Non-pigmented ciliary epithelial cell (primary cell): ENCODE data around the gene TCEA2.

Experiments used
- DNase-seq: peaks from one replicate; pipeline ENCODE4 v3.0.0-alpha.2; 2010; ENCODE audit warnings: low read depth

TCEA2 gene

DNA sequence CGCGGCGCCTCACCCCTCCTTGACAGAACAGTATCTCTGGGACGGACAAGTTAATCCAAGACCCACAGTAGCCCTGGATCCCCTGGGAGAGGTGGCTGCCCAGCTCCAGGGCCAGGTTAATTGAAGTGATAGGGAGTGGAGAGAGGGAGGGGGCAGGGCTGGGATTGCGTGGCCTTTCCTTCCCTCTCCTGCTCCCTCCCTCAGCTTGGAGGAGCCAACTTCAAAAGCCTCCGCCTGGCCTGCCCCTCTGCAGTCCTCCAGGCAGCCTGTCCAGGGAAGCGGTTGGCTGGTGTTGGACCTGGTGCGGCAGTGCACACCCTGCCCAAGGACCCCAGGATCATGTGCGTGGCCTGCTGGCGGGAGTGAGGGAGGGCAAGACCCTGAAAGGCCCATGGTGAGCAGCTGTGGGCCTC is 27.1 kb upstream of the TCEA2 start, which contains the start of gene C20orf204:
C20orf204 (plus strand) TSS at position 250 of the 413 bp plus-strand sequence; CDS start at position 392, 142 bp downstream.
- no peak for DNase-seq

DNA sequence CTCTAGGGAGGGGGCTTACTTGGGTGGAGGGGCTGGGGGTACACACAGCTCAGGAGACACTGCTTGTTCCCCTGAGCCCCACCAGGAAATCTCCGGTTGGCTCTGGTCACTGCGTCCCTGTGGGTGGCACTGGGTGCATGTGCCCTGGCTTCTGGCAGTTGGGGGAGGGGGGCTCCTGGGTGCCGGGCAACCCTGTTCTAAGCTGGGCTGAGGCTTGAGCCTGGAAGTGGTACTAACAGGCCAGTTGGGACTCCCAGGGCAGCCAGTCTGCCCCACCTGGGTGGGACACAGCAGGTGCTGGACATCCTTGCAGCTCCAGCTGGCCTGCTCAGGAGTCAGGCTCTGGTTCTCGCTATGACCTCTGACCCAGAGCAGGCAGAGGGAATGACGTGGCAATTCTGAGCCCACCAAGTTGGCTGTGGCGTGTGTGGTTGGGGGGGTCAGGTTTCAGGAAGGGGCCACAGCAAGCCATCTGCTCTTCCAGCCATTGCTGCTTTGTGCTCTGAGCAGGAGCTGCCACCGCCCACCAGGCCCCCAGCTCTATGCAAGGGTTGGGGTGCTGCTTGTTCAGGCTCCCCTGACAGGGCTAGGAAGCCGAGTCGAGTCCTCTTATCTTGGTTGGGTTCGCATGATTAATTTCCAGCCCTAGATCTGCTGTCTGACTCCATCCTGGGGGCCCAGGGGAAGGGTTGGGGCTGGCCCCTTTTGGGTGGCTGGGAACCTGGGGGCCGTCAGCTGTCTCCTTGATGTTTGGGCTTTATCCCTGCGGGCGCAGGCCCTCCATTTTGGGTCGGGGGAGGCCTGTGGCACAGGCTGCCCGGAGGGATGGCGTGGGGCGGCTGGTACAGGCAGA is 26.4 kb upstream of the TCEA2 start:
- DNase-seq = no peak

DNA sequence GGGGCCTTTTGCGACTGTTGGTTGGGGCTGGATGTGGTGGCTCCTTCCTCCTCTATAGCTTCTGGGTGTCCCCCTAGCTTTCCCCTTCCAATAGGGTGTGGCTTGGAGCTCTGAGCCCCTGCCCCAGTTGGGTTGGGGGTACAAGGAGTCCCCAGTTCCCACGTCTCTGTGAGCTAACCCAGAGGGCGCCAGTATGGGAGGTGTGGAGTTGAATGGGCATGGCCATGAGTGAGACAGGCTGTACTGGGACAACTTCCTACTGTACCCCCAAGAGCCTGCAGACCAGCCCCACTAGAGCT is 25.9 kb upstream of the TCEA2 start:
- DNase-seq = no peak

DNA sequence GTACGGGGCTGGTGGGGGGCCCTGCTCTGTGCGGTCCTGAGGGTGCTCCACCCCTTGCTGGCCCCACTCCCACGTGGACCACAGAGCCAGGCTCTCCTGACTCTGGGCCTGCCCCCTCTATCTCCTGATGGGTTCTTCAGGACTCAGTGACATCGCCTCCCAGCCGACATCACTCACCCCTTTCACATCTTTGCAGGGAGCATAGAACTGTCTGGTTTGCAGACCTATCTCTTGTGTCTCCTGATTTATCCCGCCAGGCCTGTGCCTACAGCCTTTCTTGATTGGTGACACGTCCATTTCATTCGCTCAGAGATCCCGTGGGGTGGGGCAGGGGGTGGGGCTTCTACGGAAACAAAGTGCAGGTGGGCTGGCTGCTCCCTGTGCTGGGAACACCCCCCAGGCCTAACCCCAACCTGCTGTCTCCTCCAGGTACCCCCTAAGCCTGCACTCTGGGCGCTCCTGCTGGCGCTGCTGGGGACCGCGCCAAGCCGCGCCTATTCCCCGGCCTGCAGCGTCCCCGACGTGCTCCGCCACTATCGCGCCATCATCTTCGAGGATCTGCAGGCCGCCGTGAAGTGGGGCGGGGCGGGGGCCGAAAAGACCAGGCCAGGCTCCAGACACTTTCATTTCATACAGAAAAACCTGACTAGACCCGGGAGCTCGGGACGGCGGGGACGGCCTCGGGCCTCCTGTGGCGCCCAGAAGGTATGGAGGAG is 25.3 kb upstream of the TCEA2 start:
- no peak for DNase-seq

DNA sequence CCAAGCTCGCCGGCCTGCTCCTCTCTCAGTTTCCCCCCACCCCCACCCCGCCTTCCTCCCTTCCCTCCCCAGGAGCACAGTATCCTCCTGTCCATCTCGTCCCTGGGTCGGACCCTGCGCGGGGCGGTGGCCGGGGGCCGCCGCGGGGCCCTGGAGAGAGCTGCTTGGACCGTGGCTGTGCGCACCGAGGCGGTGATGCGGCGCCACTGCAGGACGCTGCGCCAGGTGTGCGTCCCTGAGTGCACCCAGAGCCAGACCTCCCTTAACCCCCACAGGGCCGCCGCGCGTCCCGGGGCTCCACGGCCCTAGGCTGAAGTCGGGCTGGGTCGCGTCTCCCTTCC is 24.8 kb upstream of the TCEA2 start:
- DNase-seq = no peak

DNA sequence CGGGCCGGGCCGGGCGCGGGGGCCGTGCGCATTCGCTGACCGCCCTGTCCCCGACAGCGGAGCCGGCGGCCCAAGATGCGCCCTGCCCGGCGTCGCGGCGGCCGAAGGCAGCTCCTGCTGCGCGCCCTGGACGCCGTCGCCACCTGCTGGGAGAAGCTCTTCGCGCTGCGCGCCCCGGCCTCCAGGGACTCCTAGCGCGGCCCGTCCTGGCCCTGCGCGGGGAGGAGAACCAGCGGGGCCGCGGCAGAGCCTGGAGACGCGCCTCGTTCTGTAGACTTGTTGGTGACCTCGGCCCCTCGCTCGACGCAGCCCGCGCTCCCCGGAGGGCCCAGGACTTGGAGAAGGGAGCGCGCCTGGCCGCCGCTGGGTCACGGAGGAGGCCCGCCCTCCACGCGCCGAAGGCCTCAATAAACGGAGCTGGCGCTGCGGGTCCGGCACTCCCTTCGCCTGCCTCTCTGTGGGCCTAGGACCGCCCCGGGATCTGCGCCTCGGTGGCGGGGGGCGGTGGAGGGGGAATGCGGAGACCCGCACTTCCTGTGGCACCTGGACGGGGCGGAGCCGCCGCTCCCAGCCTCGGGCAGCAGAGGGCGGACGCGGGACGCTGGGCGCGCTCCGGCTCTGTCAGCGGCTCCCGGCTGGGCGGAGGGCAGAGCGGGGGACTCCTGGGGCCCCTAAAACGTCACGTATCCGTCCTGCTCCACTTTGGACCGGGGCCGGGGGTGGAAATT is 24.3 kb upstream of the TCEA2 start:
- DNase-seq = no peak

DNA sequence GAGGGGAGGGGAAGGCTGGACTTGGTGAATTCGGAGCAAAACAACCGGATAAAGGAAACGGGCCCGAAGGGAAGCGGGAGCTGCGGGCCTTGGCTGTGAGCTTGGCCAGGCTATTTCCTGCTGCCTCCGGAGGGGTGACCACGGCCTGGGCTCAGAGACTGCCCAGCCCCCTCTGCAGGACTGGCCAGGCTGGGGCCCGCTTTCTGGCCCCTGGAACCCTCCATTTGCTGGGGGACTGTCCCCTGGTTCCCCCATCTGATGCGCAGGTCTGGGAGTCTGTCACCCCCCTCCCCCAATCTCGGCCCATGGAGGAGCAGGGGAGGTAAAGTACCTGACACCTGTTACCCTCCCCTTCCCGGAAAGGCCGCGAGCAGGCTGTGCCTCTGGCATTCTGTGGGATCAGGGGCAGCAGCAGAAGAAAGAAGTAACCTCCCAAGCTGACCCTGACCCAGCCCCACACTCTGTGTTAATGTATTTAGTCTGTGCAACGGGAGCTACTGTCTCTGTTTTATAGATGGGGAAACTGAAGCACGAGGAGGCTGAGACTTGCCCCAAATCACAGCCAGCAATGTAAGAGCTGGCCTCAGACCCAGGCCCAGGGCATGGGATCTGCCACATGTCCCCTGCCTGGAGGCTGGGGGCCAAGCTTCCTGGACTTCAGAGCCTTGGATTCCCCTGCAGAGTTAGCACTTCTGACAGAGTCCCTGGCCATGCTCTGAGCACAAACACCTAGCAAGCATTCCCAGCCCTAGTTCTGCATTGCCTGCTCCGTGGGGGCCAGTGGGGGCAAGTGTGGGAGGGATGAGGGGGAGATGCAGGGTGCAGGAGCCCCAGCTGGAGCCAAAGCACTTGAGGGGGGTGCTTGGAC is 23.5 kb upstream of the TCEA2 start:
- no peak for DNase-seq

DNA sequence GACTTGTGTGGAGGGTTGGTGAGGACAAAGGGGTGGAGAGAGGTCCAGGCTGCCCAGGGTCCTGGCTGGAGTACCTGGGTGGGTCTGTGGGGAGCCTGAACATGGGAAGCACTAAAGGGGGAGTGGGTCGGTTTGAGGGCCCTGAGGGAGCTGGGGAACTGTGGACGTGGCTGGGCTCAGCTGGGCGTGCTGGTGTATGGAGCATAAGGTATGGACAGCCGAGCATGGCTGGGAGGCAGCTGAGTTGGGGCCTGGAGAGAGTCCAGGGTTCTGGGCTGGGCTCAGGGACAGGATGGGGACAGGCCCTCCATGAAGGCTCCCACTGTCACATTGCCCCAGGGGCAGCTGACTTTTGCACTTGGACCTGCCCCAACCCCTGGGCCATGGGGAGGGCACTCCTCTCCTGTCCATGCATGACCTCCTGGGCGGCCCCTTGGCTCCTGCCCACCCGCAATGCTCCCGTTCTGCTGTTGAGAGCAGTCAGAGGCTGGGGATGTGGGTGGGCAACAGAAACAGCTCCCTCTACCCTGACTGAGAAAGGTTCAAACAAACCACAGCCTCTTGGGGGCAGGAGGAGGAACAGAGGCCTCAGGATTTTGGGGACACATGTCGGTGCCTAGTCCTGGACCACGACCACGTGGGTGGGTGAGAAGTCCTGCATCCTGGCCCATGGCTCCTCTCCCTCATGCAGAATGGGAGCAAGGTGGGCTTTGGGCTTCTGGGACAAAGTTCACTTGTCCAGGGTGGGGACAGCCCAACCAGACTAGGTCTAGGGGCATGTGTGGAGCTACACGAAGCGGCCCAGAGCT is 22.6 kb upstream of the TCEA2 start:
- no peak for DNase-seq

DNA sequence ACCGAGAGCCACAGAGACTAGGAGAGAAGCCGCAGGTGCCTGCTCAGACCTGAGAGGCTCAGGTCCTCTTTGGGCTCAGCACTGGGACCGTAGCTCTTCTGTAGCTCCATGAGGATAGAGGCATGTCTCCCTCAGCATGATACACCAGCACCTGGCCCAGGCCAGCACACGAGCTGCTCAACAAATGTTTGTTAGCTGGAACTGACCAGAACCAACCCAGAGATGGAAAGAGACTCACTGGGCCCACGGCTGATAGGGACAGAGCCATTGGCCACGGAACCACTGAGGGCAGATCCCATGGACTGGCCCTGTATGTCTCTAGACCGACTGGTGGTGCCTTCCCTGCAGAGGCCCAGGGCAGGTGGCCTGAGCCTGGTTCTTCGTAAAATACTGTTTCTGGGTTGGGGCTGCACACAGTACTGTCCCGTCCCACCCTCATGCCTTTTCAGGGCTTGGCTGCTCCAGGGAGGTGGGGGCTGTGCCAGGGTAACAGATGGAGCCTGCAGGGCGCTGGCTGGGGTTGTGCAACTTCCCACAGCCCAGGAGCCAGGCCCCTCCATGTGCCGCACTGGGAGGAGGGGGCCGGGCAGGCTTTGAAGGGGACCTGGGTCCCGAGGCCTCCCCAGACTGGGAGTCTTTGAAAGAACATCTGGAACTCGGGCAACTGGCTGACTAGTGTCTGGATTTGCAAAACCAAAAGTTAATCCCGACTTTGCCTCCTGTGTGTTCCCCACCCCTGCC is 21.8 kb upstream of the TCEA2 start:
- DNase-seq = no peak

DNA sequence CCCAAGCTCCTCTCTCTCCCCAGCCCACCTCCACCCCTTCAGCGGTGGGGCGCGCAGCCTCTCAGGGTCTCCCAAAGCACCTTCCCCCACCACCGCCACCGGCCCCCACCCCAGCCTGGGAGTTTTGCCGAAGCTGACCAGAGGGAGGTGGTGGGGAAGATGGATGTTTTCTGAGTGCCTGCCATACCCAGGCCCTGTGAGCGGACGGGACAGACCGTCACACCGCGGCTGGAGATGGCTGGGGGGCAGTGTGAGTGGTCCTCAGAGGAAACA is 21.3 kb upstream of the TCEA2 start:
- DNase-seq = no peak

DNA sequence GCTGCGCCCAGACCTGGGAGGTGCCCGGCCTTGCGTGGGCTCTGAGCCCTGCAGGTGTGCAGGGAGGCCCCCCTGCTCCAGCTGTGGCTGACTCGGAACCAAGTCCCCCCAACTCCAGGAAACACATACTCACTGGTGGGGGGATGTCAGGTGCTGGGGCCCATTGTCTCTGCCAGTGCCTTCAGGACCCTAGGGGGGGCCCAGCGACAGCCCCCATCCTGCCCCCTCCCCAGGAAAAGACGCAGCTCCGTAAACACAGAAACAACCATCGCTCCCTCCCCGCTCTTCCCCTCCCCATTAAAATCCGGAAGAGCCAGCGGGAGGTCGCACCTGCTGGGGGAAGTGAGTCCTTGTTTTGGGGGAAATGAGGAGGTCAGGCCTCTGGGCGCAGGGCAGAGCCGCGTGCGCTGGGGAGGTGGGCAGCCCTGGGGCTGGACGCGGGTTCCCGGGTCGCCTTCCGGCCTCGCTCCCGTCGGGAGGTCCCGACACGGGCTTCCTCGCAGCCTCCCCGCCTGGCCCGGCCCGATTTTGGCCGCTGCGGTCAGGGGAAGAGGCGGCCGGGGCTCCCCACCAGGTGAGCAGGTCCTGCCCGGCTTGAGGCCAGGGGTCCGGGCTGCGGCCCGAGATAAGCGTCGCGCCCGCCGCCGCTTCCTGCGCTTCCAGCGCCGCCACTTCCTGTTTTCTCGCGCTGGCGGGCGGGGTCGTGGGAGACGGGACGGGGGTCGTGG is 20.8 kb upstream of the TCEA2 start:
- no peak for DNase-seq

DNA sequence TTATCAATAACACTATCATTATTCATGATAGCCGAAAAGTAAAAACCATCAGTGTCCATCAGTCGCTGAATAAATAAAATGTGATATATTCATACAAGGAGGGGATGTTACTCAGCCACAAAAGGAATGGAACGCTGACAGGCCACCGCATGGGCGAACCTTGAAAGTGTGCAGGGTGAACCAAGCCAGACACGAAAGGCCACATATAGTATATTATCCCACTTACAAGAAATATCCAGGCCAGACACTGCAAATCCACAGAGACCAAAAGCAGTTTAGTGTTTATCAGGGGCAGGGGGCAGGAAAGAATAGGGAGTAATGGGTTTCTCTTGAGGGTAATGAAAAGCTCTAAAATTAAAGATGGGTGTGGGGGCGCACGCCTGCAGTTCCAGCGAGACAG is 19.2 kb upstream of the TCEA2 start:
- no peak for DNase-seq

DNA sequence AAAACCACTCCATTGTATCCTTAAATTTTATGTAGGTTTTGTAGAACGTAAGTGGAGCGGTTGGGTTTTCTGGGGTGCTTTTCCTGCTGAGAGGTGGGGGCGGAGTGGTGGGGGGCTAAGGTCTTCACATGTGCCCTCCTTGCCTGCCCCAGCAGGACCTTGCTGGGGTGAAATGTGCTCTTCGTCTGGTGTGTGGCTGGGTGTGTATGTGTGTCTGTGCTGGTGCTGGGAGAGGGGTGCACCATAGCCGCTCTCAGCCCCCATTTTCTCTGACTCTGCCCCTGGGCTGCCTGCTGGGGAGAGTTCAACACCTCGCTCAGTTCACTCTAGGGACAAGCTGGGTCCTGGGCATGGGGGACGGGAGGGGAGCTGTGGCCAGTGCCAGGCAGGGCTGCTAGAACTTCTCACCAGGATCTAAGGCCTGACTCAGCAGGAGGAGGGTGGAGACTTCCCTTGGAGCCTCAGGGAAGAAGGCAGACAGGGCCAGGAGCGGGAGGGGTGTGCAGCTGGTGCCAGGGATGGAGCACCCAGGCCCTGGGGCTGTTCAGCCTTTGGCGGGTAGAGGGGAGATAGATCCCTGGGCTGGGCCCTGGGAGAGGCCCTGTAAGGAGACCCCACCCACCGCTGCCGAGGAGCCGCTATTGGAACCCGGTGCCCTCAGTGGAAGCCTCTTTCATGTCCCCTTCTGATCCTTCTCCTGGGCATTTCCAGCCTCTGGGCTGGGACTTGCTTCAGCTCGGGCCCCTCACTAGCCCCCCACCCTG is 18.3 kb upstream of the TCEA2 start:
- DNase-seq = no peak

DNA sequence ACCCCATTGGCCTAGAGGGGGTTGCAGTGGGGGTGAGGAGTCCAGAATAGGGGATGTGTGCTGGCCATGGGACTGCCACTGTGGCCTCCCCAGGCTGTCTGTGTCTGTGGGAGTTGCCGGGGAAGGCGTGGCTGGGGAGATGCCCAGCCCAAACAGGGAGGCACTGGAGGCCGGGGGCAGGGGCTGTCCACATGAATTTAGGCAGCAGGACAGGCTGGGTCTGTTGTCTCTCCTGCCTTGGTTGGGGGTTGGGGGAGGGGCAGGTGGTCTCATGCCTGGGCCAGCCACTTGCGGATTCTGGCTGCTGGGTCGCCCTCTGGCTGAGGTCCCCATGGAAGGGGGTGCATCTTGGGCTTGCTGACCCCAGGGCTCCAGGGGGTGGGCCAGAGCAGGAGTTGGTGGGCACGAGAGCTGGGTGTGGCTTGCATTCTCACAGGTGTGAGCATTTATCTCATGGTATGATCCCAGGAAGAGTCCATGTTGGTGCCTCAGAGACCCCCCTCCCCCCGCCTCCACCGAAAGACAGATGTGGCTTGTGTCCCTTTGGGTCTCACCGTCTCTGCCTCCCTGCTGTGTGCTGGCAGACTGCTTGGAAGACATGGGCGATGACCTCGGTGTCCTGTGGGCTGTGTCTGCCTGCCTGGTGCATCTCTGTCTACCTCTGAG is 17.5 kb upstream of the TCEA2 start:
- no peak for DNase-seq

DNA sequence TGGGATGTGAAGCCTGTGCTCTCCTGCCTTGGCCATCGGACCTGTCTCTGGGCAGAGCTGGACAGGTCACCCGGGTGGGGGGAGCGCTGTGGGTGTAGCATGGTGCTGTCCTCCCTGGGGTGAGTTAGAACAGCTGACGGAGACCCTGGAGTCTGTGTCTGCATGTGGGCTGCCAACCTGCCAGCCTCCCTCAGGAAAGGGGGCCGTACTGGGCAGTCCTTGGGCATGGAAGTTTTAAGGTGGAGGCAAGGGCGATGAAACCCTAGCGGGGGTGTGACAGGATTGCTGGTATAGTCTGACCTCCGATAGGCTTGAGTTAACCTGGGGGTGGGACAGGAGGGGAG is 16.0 kb upstream of the TCEA2 start:
- no peak for DNase-seq

DNA sequence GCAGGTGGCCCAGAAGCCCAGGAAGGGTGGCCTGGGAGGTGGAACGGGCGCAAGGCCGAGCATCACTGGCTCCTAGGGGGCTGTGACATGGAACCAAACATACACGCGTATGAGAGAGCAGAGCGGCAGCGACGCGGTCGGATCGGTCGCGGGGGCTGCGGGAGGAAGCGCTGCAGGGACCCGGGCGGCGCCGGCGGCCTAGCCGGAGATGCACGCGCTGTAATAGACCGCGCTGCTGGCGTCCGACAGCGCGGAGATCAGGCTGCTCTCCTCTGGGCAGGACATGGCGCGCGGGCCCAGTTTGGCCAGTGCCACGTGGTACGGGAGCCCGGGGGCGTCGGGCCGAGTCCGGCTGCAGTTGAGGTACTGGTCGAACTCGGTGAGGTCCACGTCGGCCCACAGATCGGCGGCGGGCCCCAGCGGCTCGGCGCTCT is 15.0 kb upstream of the TCEA2 start:
- DNase-seq = no peak

DNA sequence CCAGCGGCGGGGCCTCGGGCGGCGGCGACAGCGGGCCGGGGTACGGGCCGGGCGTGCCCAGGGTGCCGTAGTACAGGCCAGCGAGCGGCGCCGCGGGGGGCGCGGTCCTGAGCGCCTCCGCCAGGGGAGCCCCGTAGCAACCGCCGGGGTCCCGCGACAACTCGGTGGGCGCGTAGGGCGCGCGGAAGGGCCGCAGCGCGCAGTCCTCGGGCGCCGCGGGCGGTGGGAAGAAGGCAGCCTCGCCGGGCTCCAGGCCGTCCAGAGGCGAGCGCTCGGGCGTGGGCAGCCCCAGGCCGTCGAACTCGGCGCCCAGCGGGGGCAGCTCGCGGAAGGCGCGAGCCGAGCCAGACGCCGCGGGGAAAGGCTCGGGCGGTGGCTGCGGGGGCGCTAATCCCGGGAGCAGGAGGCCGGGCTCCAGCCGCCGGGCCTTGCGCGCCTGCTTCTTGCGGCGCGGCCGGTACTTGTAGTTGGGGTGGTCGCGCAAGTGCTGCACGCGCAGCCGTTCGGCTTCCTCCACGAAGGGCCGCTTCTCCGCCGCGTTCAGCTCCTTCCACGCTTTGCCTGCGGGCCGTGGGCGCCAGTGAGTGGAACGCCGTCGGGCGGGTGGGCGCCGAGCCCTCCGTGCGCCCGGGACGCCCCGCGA is 14.5 kb upstream of the TCEA2 start:
- DNase-seq = no peak
